HepG2 (cell line): ENCODE data around the gene AKT3. TPM values are rescaled to one million over a fixed set of nuclear protein-coding genes. Genes with fewer than 3 reads are reported as not detected.
A peak's percentile ranks its signal among the peaks of the same experiment; 100 is the strongest.

Experiments used
- ATAC-seq: fragments of 200-7000 bp; cut with Tn5 transposase; 3 replicates; pipeline ENCODE4 v1.9.1; 2020; ENCODE audit warnings: mild to moderate bottlenecking, moderate library complexity
- BruUV-seq: library from RNA; stranded (reverse); fragments of 400-500 nt; replicated peaks from 2 replicates; lab custom pipeline; 2021; lab: Mats Ljungman, UMichigan
- CTCF ChIA-PET: fragments of 300-600 bp; formaldehyde crosslinking; extraction: SDS; loops from one replicate; lab custom pipeline; 2021; ENCODE audit warnings: low total read pairs, inconsistent platforms, low intra/inter-chr PET ratio; lab: Yijun Ruan, JAX
- POLR2A ChIA-PET: fragments of 350-600 bp; sonication (Branson Sonifier 250); formaldehyde crosslinking; loops from one replicate; lab custom pipeline; 2020; ENCODE audit warnings: antibody characterized with exemption, inconsistent platforms; lab: Yijun Ruan, JAX
- DNase-seq: peaks from one replicate; pipeline ENCODE4 v3.0.0-alpha.2; 2015; ENCODE audit warnings: low spot score
- FAIRE-seq: peaks from 3 replicates; lab custom pipeline; 2011; peaks lifted over from hg19 to GRCh38; lab: Jason Lieb, UNC
- H2AFZ ChIP-seq: one replicate; pipeline ENCODE4 v1.6.1; 2011; ENCODE audit warnings: low read length, inconsistent platforms
- H3K27ac ChIP-seq: fragments of 300-600 bp; 3 replicates; pipeline ENCODE4 v1.8.0; 2011; ENCODE audit warnings: mixed run types, mild to moderate bottlenecking, mixed read lengths, low read length, inconsistent platforms; ENCODE audit not compliant: insufficient read depth; ENCODE audit errors: extremely low read length
- H3K27me3 ChIP-seq, 2 experiments: fragments of 200-600 bp in 1 of 2; 2 replicates in 1 of 2; 3 replicates in 1 of 2; pipeline versions ENCODE4 v1.6.0 to v1.8.0; 2011; ENCODE audit warnings: low read length in 2 of 2, mild to moderate bottlenecking in 2 of 2, moderate library complexity in 2 of 2, inconsistent platforms in 1 of 2; ENCODE audit not compliant: insufficient read depth in 2 of 2, control insufficient read depth in 1 of 2
- H3K36me3 ChIP-seq, 2 experiments: fragments of 200-600 bp in 1 of 2; replicated peaks in 1 of 2; 2 replicates in 1 of 2; 3 replicates in 1 of 2; pipeline versions ENCODE4 v1.5.1 to v1.8.0; 2011; ENCODE audit warnings: low read length in 2 of 2, inconsistent platforms in 1 of 2; ENCODE audit not compliant: insufficient read depth in 2 of 2, control insufficient read depth in 1 of 2
- H3K4me1 ChIP-seq: 2 replicates; pipeline ENCODE4 v1.5.1; 2012; ENCODE audit warnings: low read length, inconsistent platforms; ENCODE audit not compliant: insufficient read depth
- H3K4me2 ChIP-seq: 2 replicates; pipeline ENCODE4 v1.6.0; 2011; ENCODE audit warnings: low read depth, low read length, inconsistent platforms
- H3K4me3 ChIP-seq, 3 experiments: fragments of 200-600 bp in 1 of 3; sonication (generic), shearing (Covaris generic) in 1 of 3; replicated peaks in 1 of 3; 2 replicates each; pipeline ENCODE4 v1.5.1; 2011 to 2016; ENCODE audit warnings: low read length in 3 of 3, inconsistent platforms in 2 of 3, low read depth in 2 of 3, mild to moderate bottlenecking in 2 of 3, control low read depth in 1 of 3, mixed read lengths in 1 of 3; ENCODE audit not compliant: insufficient read depth in 1 of 3
- H3K79me2 ChIP-seq: one replicate; pipeline ENCODE4 v1.6.1; 2011; ENCODE audit warnings: low read length, inconsistent platforms; ENCODE audit not compliant: insufficient read depth
- H3K9ac ChIP-seq: 2 replicates; pipeline ENCODE4 v1.6.0; 2011; ENCODE audit warnings: mild to moderate bottlenecking, low read depth, low read length, inconsistent platforms; ENCODE audit not compliant: insufficient read depth
- H3K9me3 ChIP-seq: 2 replicates; pipeline ENCODE4 v1.5.1; 2012; ENCODE audit warnings: mild to moderate bottlenecking, low read length
- H4K20me1 ChIP-seq: 2 replicates; pipeline ENCODE4 v1.6.0; 2011; ENCODE audit warnings: inconsistent platforms, mild to moderate bottlenecking, low read length, moderate library complexity; ENCODE audit not compliant: insufficient read depth
- ARID3A ChIP-seq: IDR thresholded peaks from 2 replicates; pipeline ENCODE4 v1.6.1; 2012; ENCODE audit warnings: low read depth, low read length, improper control_type of control experiment
- KMT2B ChIP-seq: IDR thresholded peaks from 2 replicates; pipeline ENCODE4 v1.6.1; 2016; ENCODE audit warnings: missing genetic modification reagents, missing compliant biosample characterization
- LCORL ChIP-seq, 2 experiments: fragments of 450-650 bp in 1 of 2; sonication (generic) in 1 of 2; formaldehyde crosslinking in 1 of 2; IDR thresholded peaks; 2 replicates each; pipeline versions ENCODE4 v1.5.0 to v1.6.1; 2017 to 2020; ENCODE audit warnings: antibody characterized with exemption in 1 of 2, missing genetic modification reagents in 1 of 2
- MTA3 ChIP-seq: sonication (generic); formaldehyde crosslinking; IDR thresholded peaks from 2 replicates; pipeline ENCODE4 v1.4.0; 2020; ENCODE audit warnings: missing genetic modification reagents
- SNAI1 ChIP-seq: sonication (generic); formaldehyde crosslinking; IDR thresholded peaks from 2 replicates; pipeline ENCODE4 v1.5.0; 2020; ENCODE audit warnings: mild to moderate bottlenecking, missing genetic modification reagents, borderline replicate concordance
- ZIK1 ChIP-seq: sonication (generic); formaldehyde crosslinking; IDR thresholded peaks from 2 replicates; pipeline ENCODE4 v1.5.0; 2020; ENCODE audit warnings: mild to moderate bottlenecking, low read depth, missing genetic modification reagents, borderline replicate concordance
- ZMAT5 ChIP-seq: sonication (generic); formaldehyde crosslinking; IDR thresholded peaks from 2 replicates; pipeline ENCODE4 v1.5.0; 2020; ENCODE audit warnings: mild to moderate bottlenecking, low read depth, missing genetic modification reagents, borderline replicate concordance
- ZNF296 ChIP-seq: sonication (generic); formaldehyde crosslinking; conservative IDR thresholded peaks from 2 replicates; pipeline ENCODE4 v1.5.0; 2020; ENCODE audit warnings: mild to moderate bottlenecking, missing genetic modification reagents
- ZNF501 ChIP-seq: sonication (generic); formaldehyde crosslinking; IDR thresholded peaks from 2 replicates; pipeline ENCODE4 v1.5.1; 2020; ENCODE audit warnings: mild to moderate bottlenecking, moderate library complexity, missing genetic modification reagents
- ZNF558 ChIP-seq: sonication (generic); formaldehyde crosslinking; IDR thresholded peaks from 2 replicates; pipeline ENCODE4 v1.9.0; 2022; ENCODE audit warnings: mild to moderate bottlenecking, missing genetic modification reagents, borderline replicate concordance
- ZNF564 ChIP-seq: sonication (generic); formaldehyde crosslinking; IDR thresholded peaks from 2 replicates; pipeline ENCODE4 v1.8.1; 2023; ENCODE audit warnings: mild to moderate bottlenecking, missing genetic modification reagents
- ZNF841 ChIP-seq: sonication (generic); formaldehyde crosslinking; IDR thresholded peaks from 2 replicates; pipeline ENCODE4 v1.8.1; 2023; ENCODE audit warnings: missing genetic modification reagents, borderline replicate concordance
- ZNF878 ChIP-seq: sonication (generic); formaldehyde crosslinking; IDR thresholded peaks from 2 replicates; pipeline ENCODE4 v1.8.1; 2023; ENCODE audit warnings: mild to moderate bottlenecking, missing genetic modification reagents, moderate library complexity
- WGBS: methylation state at CpG from one replicate; pipeline ENCODE4 v1.1.6; 2017; ENCODE audit warnings: low lambda C conversion rate; 5-methylcytosine and 5-hydroxymethylcytosine counted together
- in situ Hi-C: cut with HindIII; loops from 2 replicates; pipeline ENCODE4 v1.10.0; 2017; ENCODE audit warnings: low pct_unique_long_range_greater_than_20kb; ENCODE audit not compliant: extremely low pct_ligation_motif_present
- intact Hi-C: fragments of 100-400 bp; cut with micrococcal nuclease; formaldehyde crosslinking; loops from one replicate; pipeline ENCODE4 v1.10.0; 2022; ENCODE audit not compliant: unreplicated experiment
- polyA plus RNA-seq, 8 experiments: library from polyadenylated mRNA; depleted of rRNA in 3 of 8; stranded (reverse) in 7 of 8; unstranded in 1 of 8; fragments of >200 nt; fragmentation: Illumina TruSeq in 4 of 8; extraction: Trizol in 4 of 8; gene quantifications; 2 replicates each; pipeline versions ENCODE4 v1.2.1 to v1.2.3, GENCODE V29; 2011 to 2016; ENCODE audit warnings: low read depth in 4 of 8, missing spikeins in 1 of 8, mixed read lengths in 1 of 8; ENCODE audit not compliant: insufficient read depth in 1 of 8
- total RNA-seq, 5 experiments: library from RNA; depleted of rRNA; stranded (reverse); fragments of >200 nt; fragmentation: Illumina TruSeq; extraction: Trizol; gene quantifications; 2 replicates each; pipeline ENCODE4 v1.2.3, GENCODE V29; 2016; ENCODE audit warnings: low read depth in 1 of 5

Gene AKT3
- total and polyA plus RNA-seq, 2 of the 13 experiments (the other 11 are each of a cell fraction or from before 2014, with no cell fraction given), result 0.07 TPM

- POLR2A ChIA-PET, result no interaction called here
- TF ChIP-seq SNAI1 (CRISPR knock-in tag) (no peak), ARID3A (no peak), KMT2B (CRISPR knock-in tag) (no peak), ZNF558 (CRISPR knock-in tag) (no peak), ZNF878 (CRISPR knock-in tag) (no peak), ZIK1 (CRISPR knock-in tag) (no peak), ZNF841 (CRISPR knock-in tag) (no peak), LCORL (IDR thresholded peaks at IDR 0.05) (no peak), LCORL (CRISPR knock-in tag; IDR thresholded peaks at IDR 0.05) (no peak), ZNF564 (CRISPR knock-in tag) (no peak), ZNF501 (CRISPR knock-in tag) (no peak), ZMAT5 (CRISPR knock-in tag) (no peak), MTA3 (CRISPR knock-in tag) (no peak), ZNF296 (CRISPR knock-in tag) (no peak)
- Histone ChIP-seq H3K4me1 (peaks cover 32% of the 10 kb centered on the region), H3K79me2 (no peaks in the 10 kb centered on the region), H3K9ac (no peak overlapping the region), H4K20me1 (no peaks in the 10 kb centered on the region), H3K4me2 (no peak overlapping the region), H3K27ac (no peak overlapping the region), H3K27me3 (no peaks in the 10 kb centered on the region), H3K4me3 (no peak overlapping the region), H3K36me3 (no peaks in the 10 kb centered on the region), H2AFZ (no peak overlapping the region), H3K9me3 (no peaks in the 10 kb centered on the region)
- intact Hi-C loops, result loop anchor here (10.0 kb wide), 1 partner anchor 164 kb away; no protein-coding TSS in a partner anchor
- in situ Hi-C loops, result no loop called here
- BruUV-seq, result no TSS peak
- DNase-seq, result no peak
- FAIRE-seq, result no peak
- CTCF ChIA-PET, result no interaction called here
- 79% methylated on average over 5 of the region's 9 CpGs for WGBS
- ATAC-seq, result peak; percentile 11; the same call in 2 of the 3 replicates
Observed at GRCh38 chr1:243508303-243508713, 341.7 kb downstream of the AKT3 start.
